Activated CD4-positive, alpha-beta T cell treated with anti-CD3 and anti-CD28 coated beads for 48 hours (primary cell): ENCODE results near the gene EIF4E1B.

ENCODE experiments used
- DNase-seq: peaks from one replicate; pipeline ENCODE4 v3.0.0-alpha.2; 2020

The EIF4E1B gene

DNA sequence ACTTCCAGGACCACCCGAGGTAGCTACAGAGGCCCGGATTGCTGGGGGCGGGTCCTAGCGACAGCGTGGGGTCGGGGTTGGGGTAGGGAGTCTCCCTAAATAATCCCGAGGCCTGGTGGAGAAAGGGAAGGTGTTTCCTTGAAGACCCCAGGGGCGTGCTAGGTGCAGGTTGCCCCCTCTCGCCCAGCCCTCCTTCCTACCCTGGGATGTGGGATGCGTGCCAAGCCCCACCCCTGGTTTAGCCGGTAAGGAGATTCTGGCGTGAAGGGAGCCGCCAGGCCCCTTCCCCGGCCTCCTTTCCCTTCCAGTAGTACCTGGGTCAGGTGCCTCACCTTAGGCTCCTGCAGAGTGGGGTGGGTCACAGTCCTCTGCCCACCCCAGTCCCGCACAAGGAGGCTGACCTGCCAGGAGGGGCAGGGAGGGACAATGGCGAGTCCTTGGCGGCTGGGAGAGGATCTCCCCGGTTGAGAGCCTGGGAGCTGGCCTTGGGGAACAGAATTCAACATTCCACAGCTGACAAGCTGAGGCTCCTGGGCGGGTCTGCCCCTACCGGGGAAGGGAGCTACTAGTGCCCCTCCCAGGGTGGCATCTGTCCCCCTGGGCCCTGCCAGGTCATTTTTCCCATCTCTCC, 17.5 kb downstream of the EIF4E1B start:
- peak; percentile 34 for DNase-seq

DNA sequence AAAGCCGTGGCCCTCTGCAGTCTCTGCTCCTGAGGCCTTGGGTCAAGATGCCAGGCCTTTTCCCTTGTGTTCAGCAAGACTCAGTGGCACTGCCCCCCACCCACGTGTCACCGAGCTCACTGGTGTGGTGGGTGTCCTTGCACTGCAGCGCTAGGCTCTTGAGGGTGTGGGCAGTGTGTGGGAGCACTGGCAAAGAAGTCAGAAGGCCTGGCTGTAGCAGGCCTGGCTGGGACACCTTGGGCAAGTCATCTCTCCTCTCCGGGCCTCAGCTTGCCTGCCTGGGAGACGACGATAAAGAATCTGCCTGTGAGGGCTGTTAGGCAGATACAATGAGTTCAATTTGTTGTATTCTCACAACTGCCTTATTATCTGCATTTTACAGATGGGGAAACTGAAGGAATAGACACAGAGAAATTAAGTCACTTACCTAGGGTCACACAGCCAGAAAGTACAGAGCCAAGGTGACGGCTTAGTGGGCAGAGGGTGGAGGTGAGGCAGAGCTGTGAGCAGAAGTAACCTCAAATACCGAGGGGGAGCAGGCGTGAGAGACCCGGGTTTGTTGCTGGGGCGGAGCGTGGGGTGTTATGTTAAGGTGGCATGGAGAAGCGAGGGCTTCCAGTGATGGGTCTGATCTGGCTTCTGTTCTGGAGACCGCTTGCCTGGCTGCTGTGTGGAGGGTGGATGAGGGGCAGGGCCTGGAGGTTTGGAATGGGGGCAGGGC, 18.2 kb downstream of the EIF4E1B start:
- no peak for DNase-seq

DNA sequence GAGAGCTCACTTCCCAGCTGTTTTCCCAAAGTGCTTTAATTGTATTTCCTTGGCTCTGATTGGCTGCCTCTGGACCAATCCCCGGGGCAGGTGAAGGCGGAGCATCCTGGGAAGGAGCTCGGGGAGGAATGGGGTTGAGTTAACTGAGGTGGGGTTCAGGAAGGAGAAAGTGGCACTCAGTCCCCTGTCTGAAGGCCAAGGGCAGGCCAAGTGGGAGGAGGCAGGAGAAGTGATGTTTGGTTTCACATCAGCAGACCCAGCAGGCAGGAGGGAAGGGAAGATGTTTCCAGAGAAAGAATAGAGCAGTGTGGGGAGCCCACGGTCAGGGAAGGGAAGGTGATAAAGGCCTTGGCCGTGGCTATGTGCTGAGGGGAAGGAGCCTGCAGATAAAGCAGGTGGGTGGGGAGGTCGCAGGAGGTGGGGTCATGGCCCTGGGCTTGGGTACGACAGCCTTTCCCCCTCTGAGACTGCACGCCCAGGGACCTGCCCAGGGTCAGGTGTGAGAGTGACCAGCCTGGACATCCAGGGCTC, 19.9 kb downstream of the EIF4E1B start:
- DNase-seq = no peak

DNA sequence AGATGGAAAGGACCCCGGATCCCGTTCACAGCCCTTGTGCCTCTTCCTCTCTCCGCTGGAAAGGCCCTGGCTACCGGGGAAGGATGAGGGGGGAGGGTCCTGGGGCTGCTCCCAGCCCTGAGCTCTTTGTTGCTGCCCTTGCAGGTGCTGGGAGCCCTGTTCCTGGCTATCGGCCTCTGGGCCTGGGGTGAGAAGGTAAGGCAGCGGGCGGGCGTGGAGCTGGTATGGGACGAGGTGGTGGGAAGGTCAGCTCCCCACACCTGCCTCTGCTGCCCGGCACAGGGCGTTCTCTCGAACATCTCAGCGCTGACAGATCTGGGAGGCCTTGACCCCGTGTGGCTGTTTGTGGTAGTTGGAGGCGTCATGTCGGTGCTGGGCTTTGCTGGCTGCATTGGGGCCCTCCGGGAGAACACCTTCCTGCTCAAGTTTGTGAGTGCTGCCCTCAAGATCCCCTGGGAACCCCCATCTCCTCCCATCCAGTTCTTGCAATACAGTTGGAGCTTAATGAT, 21.1 kb downstream of the EIF4E1B start:
- no peak for DNase-seq

DNA sequence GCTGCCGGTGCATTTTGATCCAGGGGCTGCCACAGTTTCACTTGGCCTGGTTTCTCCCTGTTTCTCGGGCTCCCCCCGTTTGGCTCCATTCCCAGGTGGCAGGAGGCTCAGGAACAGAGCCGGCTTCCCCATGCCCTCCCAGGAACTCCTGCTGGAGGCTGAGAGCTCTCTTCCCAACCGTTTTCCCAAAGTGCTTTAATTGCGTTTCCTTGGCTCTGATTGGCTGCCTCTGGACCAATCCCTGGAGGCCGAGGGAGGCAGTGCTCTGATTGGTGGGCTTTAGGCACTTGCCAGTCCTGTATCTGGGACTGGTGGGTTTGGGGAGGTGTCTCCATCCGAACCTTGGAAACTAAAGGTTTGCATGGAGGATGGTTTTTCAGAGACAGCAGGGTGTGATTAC, 21.7 kb downstream of the EIF4E1B start:
- no peak for DNase-seq

DNA sequence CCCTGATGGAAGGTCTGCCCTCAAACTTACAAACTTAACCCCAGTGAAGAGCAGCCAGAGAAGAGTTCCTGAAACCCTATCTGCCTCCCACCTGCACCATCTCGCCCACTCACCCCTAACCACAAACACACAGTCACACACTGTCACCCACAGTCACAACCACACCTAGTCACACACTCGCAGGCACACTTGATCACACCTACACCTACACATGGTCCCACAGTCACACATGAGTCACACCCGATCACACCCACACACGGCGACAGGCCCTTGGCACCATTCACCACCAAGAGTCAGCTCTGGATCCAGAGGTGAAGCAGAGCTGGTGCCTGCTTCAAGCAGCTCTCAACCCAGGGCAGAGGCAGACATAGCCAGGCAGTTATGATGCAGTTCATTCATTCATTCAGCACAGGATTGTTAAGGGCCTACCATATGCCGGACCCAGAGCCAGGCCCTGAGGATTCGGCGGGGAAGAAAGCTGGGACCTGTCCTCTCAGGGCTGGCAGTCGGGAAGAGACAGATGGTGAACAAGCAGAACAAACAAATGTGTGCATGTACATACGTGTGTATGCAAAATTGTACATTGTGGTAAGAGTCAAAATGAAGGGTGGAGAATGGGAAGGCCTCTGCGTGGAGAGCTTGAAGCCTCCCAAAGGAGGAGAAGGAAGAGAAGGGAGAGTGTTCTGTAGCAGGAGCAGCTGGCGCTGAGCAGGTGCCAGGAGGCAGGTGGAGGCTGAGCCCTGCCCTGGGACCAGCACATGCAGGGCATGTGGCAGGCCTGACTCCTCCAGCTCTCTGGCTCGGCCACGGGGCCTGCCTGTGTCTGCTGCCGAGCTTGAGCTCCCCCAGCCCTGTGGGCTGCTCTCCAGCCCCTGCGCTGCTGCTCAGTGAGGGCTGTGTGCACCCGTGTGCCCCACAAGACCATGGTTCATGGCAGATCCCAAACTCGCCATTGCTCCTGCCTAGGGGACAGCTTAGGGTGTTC, 23.2 kb downstream of the EIF4E1B start:
- peak; percentile 86 for DNase-seq

DNA sequence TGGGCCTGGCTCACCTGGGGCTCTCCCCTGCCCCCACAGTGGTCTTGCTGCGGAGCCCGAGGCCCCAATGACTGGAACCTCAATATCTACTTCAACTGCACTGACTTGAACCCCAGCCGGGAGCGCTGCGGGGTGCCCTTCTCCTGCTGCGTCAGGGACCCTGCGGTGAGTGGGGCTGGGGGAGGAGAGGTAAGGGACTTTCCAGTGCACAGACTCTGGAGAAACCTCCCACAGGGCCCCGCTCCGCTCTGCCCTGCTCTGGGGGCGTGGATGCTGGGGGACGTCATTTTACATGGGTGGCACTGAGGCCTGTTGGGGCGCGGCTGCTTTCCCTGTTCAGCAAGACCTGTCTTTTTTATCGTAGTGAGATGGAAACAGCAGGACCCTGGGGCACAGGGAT, 24.4 kb downstream of the EIF4E1B start:
- DNase-seq = no peak

DNA sequence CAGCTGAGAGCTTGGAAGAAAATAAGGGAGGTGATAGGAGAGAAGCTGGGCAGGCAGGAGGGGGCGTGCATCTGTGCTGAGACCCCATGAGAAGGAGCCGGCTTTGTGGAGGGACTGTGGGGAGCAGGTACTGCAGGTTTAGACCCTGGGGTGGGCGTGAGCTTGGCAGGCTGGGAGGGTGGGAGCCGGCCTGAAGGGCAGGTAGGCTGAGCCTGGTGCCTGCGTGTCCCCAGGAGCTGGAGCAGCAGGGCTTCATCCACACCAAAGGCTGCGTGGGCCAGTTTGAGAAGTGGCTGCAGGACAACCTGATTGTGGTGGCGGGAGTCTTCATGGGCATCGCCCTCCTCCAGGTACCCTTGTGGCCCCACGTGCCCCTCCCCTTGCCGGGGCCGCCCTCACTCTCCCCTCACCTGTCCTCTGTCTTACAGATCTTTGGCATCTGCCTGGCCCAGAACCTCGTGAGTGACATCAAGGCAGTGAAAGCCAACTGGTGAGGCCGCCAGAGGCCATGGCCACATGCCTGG, 26.1 kb downstream of the EIF4E1B start:
- no peak for DNase-seq

DNA sequence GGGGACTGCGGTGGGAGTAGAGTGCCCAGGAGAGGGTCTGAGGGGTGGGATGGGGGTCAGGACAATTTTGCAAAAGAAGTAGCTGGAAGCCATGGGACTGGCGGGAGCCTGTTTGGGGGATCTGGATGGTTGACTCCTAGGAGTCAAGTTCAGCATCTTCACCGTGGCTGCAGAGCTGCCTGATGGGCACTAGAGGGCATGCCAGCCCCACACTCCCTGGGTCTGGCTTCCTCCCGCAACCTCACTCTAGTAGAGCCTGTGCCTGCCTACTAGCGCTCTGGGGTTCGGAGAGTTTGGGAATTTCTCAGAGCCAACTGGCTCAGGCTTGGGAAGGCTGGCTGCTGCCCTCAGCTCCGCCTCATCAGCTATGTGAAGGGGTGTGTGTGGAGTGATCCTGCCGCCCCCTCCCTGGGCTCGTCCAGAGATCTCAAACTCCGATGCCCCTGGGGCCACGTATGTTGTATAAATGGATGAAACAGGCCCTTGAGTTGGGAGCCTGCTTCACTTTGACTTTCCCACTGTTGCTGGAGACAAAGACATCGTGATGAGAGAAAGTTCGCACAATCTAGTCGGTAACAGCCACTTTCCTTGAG, 27.6 kb downstream of the EIF4E1B start:
- DNase-seq = peak; percentile 76

DNA sequence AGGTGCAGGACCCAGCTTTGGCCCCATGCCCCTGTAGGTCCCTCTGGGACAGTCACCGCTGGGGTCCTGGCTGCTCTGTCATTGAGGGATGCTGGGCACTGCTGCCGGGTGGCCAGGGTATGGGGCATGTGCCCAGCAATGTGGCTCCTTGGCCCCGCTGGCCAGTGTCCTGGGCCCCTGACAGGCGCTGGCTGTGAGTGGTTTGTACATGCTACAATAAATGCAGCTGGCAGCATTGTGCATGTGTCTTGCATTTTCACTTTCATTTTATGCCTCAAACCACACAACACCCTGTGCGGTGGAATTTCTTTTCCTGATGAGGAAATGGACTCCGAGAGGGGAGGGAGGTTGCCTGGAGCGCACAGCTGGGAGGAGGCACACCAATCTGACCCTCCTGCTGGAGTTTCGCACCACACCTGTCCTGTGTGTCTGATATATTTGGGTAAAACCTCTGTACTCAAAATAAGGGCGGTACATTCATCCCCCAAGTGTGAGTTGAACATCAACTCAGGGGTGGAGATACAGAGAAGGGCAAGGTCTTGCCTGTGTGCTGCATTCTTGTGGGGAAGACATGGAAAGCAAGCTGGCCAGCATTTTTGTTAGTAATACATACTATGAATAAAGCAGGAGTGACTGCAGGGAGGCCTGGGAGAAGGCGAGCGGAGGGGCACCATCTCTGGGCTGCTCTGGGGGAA, 28.5 kb downstream of the EIF4E1B start:
- DNase-seq = no peak

DNA sequence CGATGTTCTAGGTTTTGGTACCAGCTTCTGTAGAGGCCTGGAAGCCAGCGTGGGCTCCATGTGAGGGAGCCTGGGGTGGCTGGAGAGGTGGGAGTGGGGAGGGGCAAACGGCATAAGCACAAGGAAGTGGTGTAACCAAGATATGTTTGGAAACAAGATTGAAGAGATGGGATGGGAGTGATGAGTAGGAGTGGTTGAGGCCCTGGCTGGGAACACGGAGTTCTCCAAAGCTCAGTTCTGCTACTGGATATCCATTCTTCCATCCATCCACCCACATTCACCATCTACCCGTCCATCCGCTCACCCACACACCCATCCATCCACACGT, 29.0 kb downstream of the EIF4E1B start:
- DNase-seq = no peak

DNA sequence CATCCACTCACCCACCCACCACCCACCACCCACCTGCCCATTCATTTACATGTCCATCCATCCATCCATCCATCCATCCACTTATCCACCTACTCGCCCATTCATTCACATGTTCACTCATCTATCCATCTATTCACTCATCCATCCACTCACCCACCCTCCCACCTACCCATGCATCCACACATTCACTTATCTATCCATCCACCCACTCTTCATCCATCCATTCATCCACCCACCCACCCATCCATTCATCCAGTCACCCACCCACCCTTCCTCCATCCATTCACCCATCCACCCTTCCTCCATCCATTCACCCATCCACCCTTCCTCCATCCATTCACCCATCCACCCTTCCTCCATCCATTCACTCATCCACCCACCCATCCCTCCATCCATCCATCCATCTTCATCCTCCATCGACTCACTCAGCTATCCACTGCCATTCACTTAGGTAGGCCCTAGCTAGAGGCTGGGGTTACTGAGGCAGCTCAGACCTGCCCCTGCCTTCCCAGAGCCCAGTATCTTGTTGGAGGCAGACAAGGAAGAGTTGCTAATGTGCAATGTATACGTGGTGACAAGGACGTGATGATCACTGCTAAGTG, 29.5 kb downstream of the EIF4E1B start:
- DNase-seq = no peak

DNA sequence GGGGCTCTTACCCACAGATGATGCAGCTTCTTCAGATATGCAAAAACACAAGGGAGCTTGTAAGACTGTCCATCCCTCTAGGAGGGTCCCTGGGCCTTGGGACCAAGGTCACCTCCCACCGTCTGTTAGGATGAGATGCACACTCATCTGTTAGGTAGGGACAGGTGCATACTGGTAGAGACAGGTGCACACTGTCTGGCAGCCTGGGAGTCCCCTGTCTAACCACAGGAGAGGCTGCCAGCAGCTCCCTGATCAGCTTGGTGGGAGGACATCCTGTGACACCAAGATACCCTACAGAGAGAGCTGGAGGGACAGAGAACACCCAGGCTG, 30.0 kb downstream of the EIF4E1B start:
- DNase-seq = no peak

DNA sequence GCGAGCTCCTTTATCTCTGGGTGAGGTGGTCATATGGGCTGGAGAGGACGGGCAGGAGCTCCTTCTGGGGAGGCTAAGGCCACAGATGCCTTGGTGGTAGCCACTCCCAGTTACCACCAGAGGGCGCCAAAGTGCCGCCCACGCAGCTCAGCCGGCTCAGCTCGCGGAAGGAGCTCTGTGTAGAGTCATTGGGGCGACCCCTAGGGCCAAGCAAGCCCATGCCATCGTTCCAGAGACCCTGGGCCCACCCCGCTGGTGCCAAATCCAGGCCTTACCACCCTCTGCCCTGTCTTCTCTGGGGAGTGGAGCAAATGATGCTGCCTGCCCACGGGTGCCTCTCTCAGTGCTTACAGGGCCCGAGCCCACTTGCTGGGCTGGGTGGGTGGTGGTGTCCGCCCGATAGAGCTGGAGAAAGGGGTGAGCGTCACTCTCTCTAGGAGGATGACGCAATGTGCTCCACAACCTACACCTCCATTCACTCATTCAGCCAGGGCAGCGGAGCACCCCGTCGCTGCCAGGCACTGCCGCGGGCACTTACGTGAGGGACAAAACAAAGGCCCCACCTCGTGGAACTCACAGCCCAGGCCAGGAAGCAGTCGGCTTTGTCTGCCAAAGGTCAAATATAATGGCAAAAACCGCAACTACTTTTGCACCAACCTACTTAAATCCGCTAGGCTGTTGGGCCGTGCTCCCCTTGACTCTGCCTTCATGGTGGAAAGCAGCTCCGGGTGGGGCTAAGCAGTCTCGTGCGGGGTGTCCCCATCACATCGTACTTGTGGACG, 30.6 kb downstream of the EIF4E1B start:
- peak; percentile 85 for DNase-seq

DNA sequence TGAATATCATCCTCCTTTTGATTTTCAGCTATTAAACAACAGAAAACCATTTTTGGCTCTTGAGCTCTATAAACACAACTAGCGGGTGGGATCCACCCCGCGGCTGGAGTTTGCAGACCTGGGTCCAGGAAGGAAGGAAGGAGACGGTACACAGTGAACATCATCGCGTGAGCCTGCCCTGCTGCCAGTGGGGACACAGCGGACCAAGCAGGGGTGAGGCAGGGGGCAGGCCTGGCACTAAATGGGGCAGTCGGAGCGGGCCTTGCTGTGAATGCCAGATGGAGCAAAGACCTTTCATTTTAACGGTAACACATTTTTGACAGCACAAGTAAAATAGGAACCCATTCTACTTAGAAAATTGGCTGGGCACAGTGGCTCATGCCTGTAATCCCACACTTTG, 31.2 kb downstream of the EIF4E1B start:
- DNase-seq = no peak

DNA sequence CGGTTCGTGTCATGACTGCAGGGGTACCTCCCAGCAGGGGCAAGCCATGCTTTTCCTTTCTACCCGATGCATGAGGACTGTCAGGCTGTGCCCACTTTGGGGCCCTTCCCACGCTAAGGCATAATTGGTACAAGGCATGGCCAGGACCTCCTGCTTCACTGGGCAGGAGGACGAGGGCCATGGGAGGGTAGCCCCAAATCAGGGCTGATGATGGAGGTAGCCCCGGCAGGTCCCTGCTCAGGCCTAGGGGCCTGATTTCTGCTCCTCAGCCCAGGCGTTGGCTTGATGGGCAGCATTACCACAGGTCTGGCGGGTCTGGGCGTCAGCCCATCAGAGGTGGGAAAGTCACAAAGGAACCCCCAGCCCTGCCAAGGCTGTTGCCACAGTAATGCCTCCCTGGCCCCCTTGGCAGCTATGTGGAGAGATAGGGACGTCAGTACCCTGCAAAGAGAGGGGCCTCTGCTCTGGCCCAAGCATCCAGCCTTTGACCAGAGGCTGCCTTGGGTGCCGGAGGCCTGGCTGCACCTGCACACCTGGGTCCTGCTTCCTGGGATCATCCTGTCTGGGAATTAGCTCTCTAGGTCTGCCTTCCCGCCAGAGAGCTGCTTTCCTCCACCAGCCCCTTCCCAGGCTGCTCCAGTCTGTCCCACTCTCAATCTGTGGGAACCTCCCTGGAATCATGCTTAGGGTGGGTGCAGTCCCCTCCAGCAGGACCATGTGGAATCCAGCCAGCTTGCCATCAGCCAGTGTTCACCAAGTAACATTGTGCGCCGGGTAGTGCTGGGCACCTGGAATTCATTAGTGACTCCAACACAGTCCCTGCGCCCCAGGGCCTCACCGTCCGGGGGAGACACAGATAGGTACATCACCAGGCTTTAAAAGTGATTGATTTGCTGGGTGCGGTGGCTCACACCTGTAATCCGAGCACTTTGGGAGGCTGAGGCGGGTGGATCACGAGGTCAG, 32.2 kb downstream of the EIF4E1B start:
- DNase-seq = no peak

DNA sequence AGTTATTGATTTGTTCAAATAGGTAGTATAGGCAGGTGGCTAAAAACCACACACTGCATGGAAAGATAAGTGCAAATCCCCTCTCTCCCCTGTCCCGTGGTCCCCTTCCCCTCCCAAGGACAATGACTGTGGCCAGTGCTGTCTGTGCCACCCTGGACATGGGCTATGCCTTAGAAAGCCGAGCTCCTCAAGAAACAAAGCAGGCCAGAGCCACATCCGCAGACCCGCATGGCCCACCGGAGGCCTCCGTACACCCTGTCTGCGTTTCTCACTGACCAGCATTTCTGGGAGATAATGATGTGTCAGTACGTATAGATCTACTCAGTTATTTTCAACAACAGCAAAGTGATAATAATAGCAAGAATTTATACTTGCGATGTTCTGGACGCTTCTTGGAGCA, 33.1 kb downstream of the EIF4E1B start:
- no peak for DNase-seq

DNA sequence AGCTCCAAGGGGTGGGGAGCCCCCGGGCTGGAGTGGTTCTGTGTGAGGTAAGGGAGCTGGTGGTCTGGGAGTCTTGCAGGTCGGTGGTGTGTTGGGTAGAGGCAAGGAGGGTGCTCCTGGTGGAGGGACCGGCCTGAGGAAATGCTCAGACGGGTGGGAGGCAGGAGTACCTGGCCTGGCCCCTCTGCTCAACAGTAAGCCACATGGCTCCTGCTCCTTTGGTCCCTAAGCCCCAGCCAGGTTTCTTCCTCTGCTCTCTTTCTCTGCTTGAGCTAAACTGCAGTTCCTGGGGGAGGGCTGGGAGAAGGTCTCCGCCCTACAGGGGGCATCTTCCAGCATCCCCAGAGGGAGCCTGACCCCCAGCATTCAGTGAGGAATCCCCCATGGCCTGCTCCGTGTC, 34.0 kb downstream of the EIF4E1B start:
- DNase-seq = no peak

DNA sequence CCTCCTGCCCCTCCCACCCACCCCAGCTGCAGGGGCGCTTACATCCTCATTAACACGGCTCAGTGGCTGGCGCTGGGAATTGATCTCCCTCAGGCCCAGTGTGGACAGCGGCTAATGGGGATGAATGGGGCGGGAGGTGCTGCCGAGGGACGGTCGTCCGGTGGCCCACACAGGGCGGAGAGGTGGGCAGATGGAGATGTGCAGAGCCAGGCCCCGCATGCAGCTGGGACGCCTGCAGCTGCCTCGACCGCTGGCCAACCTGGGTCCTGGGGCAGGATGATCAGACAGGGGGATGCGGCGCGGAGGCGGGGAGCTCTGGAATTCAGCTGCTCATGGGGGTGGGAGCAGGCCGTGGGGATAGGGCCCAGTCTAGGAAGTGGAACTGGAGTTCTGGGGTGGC, 34.4 kb downstream of the EIF4E1B start:
- DNase-seq = no peak

DNA sequence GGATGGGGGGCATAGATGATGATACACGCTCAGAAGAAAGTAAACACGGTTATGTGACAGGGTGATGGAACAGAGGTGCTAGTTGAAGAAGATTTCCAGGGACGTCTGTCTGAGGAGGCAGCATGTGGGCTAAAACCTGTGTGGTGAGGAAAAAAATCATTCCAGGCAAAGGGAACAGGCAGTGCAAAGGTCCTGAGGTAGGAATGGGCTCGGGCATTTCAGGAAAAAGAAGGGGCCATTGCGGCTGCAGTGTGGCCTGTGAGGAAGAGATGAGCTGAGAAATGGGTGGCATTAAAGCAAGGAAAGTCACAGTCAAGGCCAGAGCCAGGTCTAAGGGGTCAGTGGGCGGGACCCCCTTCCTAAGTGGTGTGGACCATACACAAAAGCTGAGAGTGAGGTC, 35.0 kb downstream of the EIF4E1B start:
- no peak for DNase-seq
